Omental fat pad (tissue), 4 donors: ENCODE data around the gene FZD2. TPM values are rescaled to one million over a fixed set of nuclear protein-coding genes. Genes with fewer than 3 reads are reported as not detected.
A peak's percentile ranks its signal among the peaks of the same experiment; 100 is the strongest.
"Not testable (repeated sequence)": the region's sequence is repeated elsewhere in the genome, so short reads cannot be mapped to it uniquely, and the experiment has no call there.

ENCODE experiments used
- ATAC-seq: fragments of 150-250 bp; one replicate; pipeline ENCODE4 v1.9.1; 2016; ENCODE audit warnings: mild to moderate bottlenecking, moderate library complexity; ENCODE audit not compliant: low FRiP score
- DNase-seq: peaks from one replicate; pipeline ENCODE4 v3.0.0-alpha.2; 2019; ENCODE audit warnings: low spot score
- CTCF ChIP-seq, 3 donors: fragments of 450-650 bp; IDR thresholded peaks; one replicate each; pipeline ENCODE4 v1.5.1; 2016 to 2017; ENCODE audit warnings: antibody characterized with exemption in 3 of 3, mild to moderate bottlenecking in 3 of 3, moderate library complexity in 2 of 3
- total RNA-seq, 4 donors: library from RNA; depleted of rRNA; stranded (reverse); fragments of >200 nt; gene quantifications; one replicate each; pipeline ENCODE4 v1.1.0, GENCODE V29; 2016

The FZD2 gene
- total RNA-seq, 4 donors from 2014 or later: 0.74 to 2.4 (median 2.0) TPM

- DNase-seq (no peak), ATAC-seq (no peak)
- TF ChIP-seq CTCF (IDR thresholded peaks at IDR 0.05): no peak
Measured at GRCh38 chr17:44529864-44530263, 27.4 kb upstream of the FZD2 start.

GRCh38 chr17:44530896-44531418, 26.3 kb upstream of the FZD2 start:
- no peak for TF ChIP-seq CTCF (IDR thresholded peaks at IDR 0.05)
- ATAC-seq (no peak), DNase-seq (no peak)

GRCh38 chr17:44533533-44534246, 23.6 kb upstream of the FZD2 start:
- peak in 2 of 3 donors; percentile 73 to 81 for TF ChIP-seq CTCF (IDR thresholded peaks at IDR 0.05)
- peak; percentile 95 for DNase-seq
- peak; percentile 84 for ATAC-seq

- TF ChIP-seq CTCF (IDR thresholded peaks at IDR 0.05): no peak
- DNase-seq: no peak
- ATAC-seq: no peak
Measured at GRCh38 chr17:44536090-44536953, 21.0 kb upstream of the FZD2 start.

- not testable (repeated sequence) for ATAC-seq, DNase-seq
Measured at GRCh38 chr17:44537922-44538321, 19.4 kb upstream of the FZD2 start.

GRCh38 chr17:44539673-44540072, 17.6 kb upstream of the FZD2 start:
- DNase-seq: no peak
- ATAC-seq: no peak
- TF ChIP-seq CTCF (IDR thresholded peaks at IDR 0.05): no peak

- no peak for TF ChIP-seq CTCF (IDR thresholded peaks at IDR 0.05)
- no peak for DNase-seq
Measured at GRCh38 chr17:44540246-44541084, 16.8 kb upstream of the FZD2 start.

More at GRCh38 chr17:44540246-44541084, 16.8 kb upstream of the FZD2 start:
- ATAC-seq: no peak
